PC-3 (cell line): Measurements from ENCODE around the gene FAH. TPM values are rescaled to one million over a fixed set of nuclear protein-coding genes. Genes with fewer than 3 reads are reported as not detected.
A peak's percentile ranks its signal among the peaks of the same experiment; 100 is the strongest.

Source experiments
- ATAC-seq: fragments of 200-7000 bp; cut with Tn5 transposase; 2 replicates; pipeline ENCODE4 v1.9.1; 2020; ENCODE audit warnings: mild to moderate bottlenecking, moderate library complexity
- BruUV-seq: library from RNA; stranded (reverse); fragments of 400-500 nt; replicated peaks from 2 replicates; lab custom pipeline; 2021; lab: Mats Ljungman, UMichigan
- CTCF ChIA-PET: fragments of 300-600 bp; sonication (Branson Sonifier 250); formaldehyde crosslinking; loops from one replicate; lab custom pipeline; 2022; ENCODE audit warnings: antibody characterized with exemption; lab: Charles Lee
- POLR2A ChIA-PET: fragments of 300-600 bp; sonication (Branson Sonifier 250); formaldehyde crosslinking; loops from one replicate; lab custom pipeline; 2022; ENCODE audit warnings: antibody characterized with exemption; ENCODE audit not compliant: unreplicated experiment; lab: Charles Lee
- DNase-seq: peaks from one replicate; pipeline ENCODE4 v3.0.0-alpha.2; 2015
- H2AFZ ChIP-seq: fragments of 300-600 bp; sonication (generic); 2 replicates; pipeline ENCODE4 v1.6.0; 2016; ENCODE audit warnings: antibody characterized with exemption, low read length
- H3F3A ChIP-seq: fragments of 300-600 bp; sonication (generic); one replicate; pipeline ENCODE4 v1.6.0; 2017; ENCODE audit warnings: antibody characterized with exemption, low read length, control low read depth, mild to moderate bottlenecking; ENCODE audit not compliant: unreplicated experiment
- H3K27ac ChIP-seq: fragments of 300-600 bp; sonication (generic); 2 replicates; pipeline ENCODE4 v1.5.1; 2016; ENCODE audit warnings: mild to moderate bottlenecking, low read length
- H3K27me3 ChIP-seq: fragments of 300-600 bp; sonication (generic); 2 replicates; pipeline ENCODE4 v1.6.1; 2016; ENCODE audit warnings: low read length, mixed read lengths
- H3K36me3 ChIP-seq: fragments of 300-600 bp; sonication (generic); 2 replicates; pipeline ENCODE4 v1.6.1; 2016; ENCODE audit warnings: low read depth, mixed run types, low read length, mixed read lengths
- H3K4me1 ChIP-seq: fragments of 300-600 bp; sonication (generic); 2 replicates; pipeline ENCODE4 v1.5.1; 2016; ENCODE audit warnings: low read length; ENCODE audit not compliant: insufficient read depth
- H3K4me2 ChIP-seq: fragments of 300-600 bp; sonication (generic); 2 replicates; pipeline ENCODE4 v1.6.0; 2016; ENCODE audit warnings: low read length
- H3K4me3 ChIP-seq: fragments of 300-600 bp; sonication (generic); 2 replicates; pipeline ENCODE4 v1.5.1; 2016; ENCODE audit warnings: mild to moderate bottlenecking, low read length, mixed read lengths
- H3K79me2 ChIP-seq: fragments of 300-600 bp; sonication (generic); 2 replicates; pipeline ENCODE4 v1.6.1; 2017; ENCODE audit warnings: low read length, mixed read lengths
- H3K9ac ChIP-seq: fragments of 300-600 bp; sonication (generic); 2 replicates; pipeline ENCODE4 v1.6.0; 2016; ENCODE audit warnings: mild to moderate bottlenecking, low read length
- H3K9me2 ChIP-seq: fragments of 300-600 bp; sonication (generic); replicated peaks from 2 replicates; pipeline ENCODE4 v1.6.1; 2016; ENCODE audit warnings: mixed run types, low read length, mixed read lengths
- H3K9me3 ChIP-seq: fragments of 300-600 bp; sonication (generic); 2 replicates; pipeline ENCODE4 v1.6.1; 2016; ENCODE audit warnings: low read length, mixed read lengths
- H4K20me1 ChIP-seq: fragments of 300-600 bp; sonication (generic); 2 replicates; pipeline ENCODE4 v1.6.1; 2016; ENCODE audit warnings: low read length, mixed read lengths
- CTCF ChIP-seq: fragments of 300-600 bp; sonication (generic); conservative IDR thresholded peaks from 2 replicates; pipeline ENCODE4 v1.5.1; 2017; ENCODE audit warnings: antibody characterized with exemption, low read depth, mild to moderate bottlenecking, low read length
- EZH2 ChIP-seq: fragments of 300-600 bp; sonication (generic); IDR thresholded peaks from one replicate; pipeline ENCODE4 v1.6.1; 2017; ENCODE audit warnings: antibody characterized with exemption, mild to moderate bottlenecking, low read length; ENCODE audit not compliant: unreplicated experiment
- EZH2phosphoT487 ChIP-seq: fragments of 300-600 bp; sonication (generic); IDR thresholded peaks from 2 replicates; pipeline ENCODE4 v1.6.1; 2018; ENCODE audit warnings: mild to moderate bottlenecking, antibody characterized with exemption, low read length, borderline replicate concordance
- intact Hi-C: fragments of 100-400 bp; cut with micrococcal nuclease; formaldehyde crosslinking; loops from 2 replicates; pipeline ENCODE4 v1.9.0; 2023
- total RNA-seq: library from RNA; depleted of rRNA; stranded (reverse); fragments of >200 nt; gene quantifications from 2 replicates; pipeline ENCODE4 v1.2.3, GENCODE V29; 2014; rRNA removed

The FAH gene
- total RNA-seq, 1 experiment from 2014 or later: 55.4 TPM

GRCh38 chr15:80233581-80233980 is 80.8 kb downstream of the FAH start:
- Histone ChIP-seq H3K4me1 (no peaks in the 10 kb centered on the region), H3K9me3 (no peaks in the 10 kb centered on the region), H3K27me3 (peaks cover 32% of the 10 kb centered on the region), H3K9ac (no peak overlapping the region), H2AFZ (no peak overlapping the region), H4K20me1 (no peaks in the 10 kb centered on the region), H3K9me2 (no peaks in the 10 kb centered on the region), H3K4me3 (no peak overlapping the region), H3K79me2 (no peaks in the 10 kb centered on the region), H3K4me2 (no peak overlapping the region), H3F3A (no peaks in the 10 kb centered on the region), H3K36me3 (no peaks in the 10 kb centered on the region), H3K27ac (no peak overlapping the region)
- DNase-seq (no peak), ATAC-seq (no peak)
- CTCF ChIA-PET: no interaction called here
- no peak for TF ChIP-seq CTCF
- no peak for TF ChIP-seq EZH2phosphoT487
- no peak for TF ChIP-seq EZH2
- intact Hi-C loops: no loop called here
- no TSS peak for BruUV-seq
- POLR2A ChIA-PET: no interaction called here

- no peaks in the 10 kb centered on the region for H3F3A ChIP-seq
- TF ChIP-seq CTCF: peak; percentile 65
- TF ChIP-seq EZH2phosphoT487: no peak
- DNase-seq: peak; percentile 48
- ChIA-PET CTCF (no interaction called here), POLR2A (no interaction called here)
- no peak overlapping the region for H3K27ac ChIP-seq
- no peak overlapping the region for H3K9ac ChIP-seq
- no peaks in the 10 kb centered on the region for H3K4me1 ChIP-seq
- no peaks in the 10 kb centered on the region for H4K20me1 ChIP-seq
- BruUV-seq: no TSS peak
- peaks cover 30% of the 10 kb centered on the region for H3K27me3 ChIP-seq
- no peak overlapping the region for H2AFZ ChIP-seq
- H3K9me2 ChIP-seq: no peaks in the 10 kb centered on the region
- H3K4me2 ChIP-seq: no peak overlapping the region
- no peaks in the 10 kb centered on the region for H3K36me3 ChIP-seq
- H3K9me3 ChIP-seq: no peaks in the 10 kb centered on the region
- no peaks in the 10 kb centered on the region for H3K79me2 ChIP-seq
- no peak overlapping the region for H3K4me3 ChIP-seq
- intact Hi-C loops: no loop called here
- no peak for ATAC-seq
These were observed 82.1 kb downstream of the FAH start for GRCh38 chr15:80234883-80235282.

Other genes starting within 250 kb of the FAH start
- 16.9 and 21.1 TPM in 2 replicates for gene BCL2A1, start 181.8 kb upstream of the FAH start, total RNA-seq
- 50.2 and 96.6 TPM in 2 replicates for gene ZFAND6, start 93.3 kb upstream of the FAH start, total RNA-seq
- gene CTXND1, start 99.2 kb downstream of the FAH start, total RNA-seq: not detected in 2 replicates